ENCODE measurements around the gene AGBL1. TPM values are rescaled to one million over a fixed set of nuclear protein-coding genes. Genes with fewer than 3 reads are reported as not detected.

AGBL1 gene
- total RNA-seq, 1 experiment from 2014 or later = not detected

- TF ChIP-seq, protein P1, sequence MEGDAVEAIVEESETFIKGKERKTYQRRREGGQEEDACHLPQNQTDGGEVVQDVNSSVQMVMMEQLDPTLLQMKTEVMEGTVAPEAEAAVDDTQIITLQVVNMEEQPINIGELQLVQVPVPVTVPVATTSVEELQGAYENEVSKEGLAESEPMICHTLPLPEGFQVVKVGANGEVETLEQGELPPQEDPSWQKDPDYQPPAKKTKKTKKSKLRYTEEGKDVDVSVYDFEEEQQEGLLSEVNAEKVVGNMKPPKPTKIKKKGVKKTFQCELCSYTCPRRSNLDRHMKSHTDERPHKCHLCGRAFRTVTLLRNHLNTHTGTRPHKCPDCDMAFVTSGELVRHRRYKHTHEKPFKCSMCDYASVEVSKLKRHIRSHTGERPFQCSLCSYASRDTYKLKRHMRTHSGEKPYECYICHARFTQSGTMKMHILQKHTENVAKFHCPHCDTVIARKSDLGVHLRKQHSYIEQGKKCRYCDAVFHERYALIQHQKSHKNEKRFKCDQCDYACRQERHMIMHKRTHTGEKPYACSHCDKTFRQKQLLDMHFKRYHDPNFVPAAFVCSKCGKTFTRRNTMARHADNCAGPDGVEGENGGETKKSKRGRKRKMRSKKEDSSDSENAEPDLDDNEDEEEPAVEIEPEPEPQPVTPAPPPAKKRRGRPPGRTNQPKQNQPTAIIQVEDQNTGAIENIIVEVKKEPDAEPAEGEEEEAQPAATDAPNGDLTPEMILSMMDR (conservative IDR thresholded peaks at IDR 0.05) = no peak
- peaks cover 4% of the 10 kb centered on the region; the same call in 1 of the 2 replicates for H3K27me3 Mint-ChIP-seq (ENCODE audit: low read depth)
- H3K9ac ChIP-seq (ENCODE audit: extremely low read depth, insufficient read length, low read length) = no peak overlapping the region
- no peak overlapping the region for H3K18ac ChIP-seq (ENCODE audit: insufficient read length, low read depth, low read length)
- no peak overlapping the region for H3T11ph ChIP-seq (ENCODE audit: low read length)
- no peak overlapping the region for H3K56ac ChIP-seq (ENCODE audit: insufficient read length, low read depth, low read length)
- no peaks in the 10 kb centered on the region for H3K36me3 Mint-ChIP-seq (ENCODE audit: insufficient read depth in 1 of 3, low read depth in 3 of 3)
- H3K27ac Mint-ChIP-seq = no peak overlapping the region
- no peaks in the 10 kb centered on the region for H3K79me1 ChIP-seq (ENCODE audit: insufficient read depth, low read depth, low read length, poor library complexity, severe bottlenecking)
- H2BK20ac ChIP-seq (ENCODE audit: low read depth, low read length, poor library complexity, severe bottlenecking) = no peak overlapping the region
- H3K4me3 Mint-ChIP-seq = no peak overlapping the region
- H3K4me1 Mint-ChIP-seq = peaks cover 65 to 68% of the 10 kb centered on the region in 2 experiments
- H3K4me1 ChIP-seq (ENCODE audit: insufficient read depth, low read length) = no peaks in the 10 kb centered on the region
- H2BK5ac ChIP-seq (ENCODE audit: insufficient read length, low read length) = no peak overlapping the region
- H3K9me3 ChIP-seq (ENCODE audit: control insufficient read depth, low read depth, low read length) = no peaks in the 10 kb centered on the region
- no peak overlapping the region for H2AFZ ChIP-seq (ENCODE audit: low read length)
- no peak overlapping the region for H3K4me2 ChIP-seq (ENCODE audit: insufficient read depth, insufficient read length, low read length)
- no CpG with 5 or more reads among the region's 1 CpG for WGBS (ENCODE audit: extremely low coverage, insufficient read length, low lambda C conversion rate)
- no peaks in the 10 kb centered on the region for H3K27me3 ChIP-seq (ENCODE audit: insufficient read depth, low read length)
- H2BK12ac ChIP-seq (ENCODE audit: insufficient read length, low read depth, low read length) = no peak overlapping the region
- no peak overlapping the region for H4K5ac ChIP-seq (ENCODE audit: insufficient read length, low read depth, low read length)
- H3K14ac ChIP-seq (ENCODE audit: insufficient read depth, low read length) = no peak overlapping the region; the same call in 1 of the 2 replicates
- H2BK120ac ChIP-seq (ENCODE audit: low read depth, low read length, poor library complexity, severe bottlenecking) = no peak overlapping the region
- H3K9me3 Mint-ChIP-seq = no peaks in the 10 kb centered on the region
- no peak overlapping the region for H2BK15ac ChIP-seq (ENCODE audit: low read depth, low read length)
- H3K4ac ChIP-seq (ENCODE audit: low read depth, low read length) = no peak overlapping the region
- no peak for DNase-seq
- no peaks in the 10 kb centered on the region for H4K20me1 ChIP-seq (ENCODE audit: control insufficient read depth, insufficient read depth, insufficient read length)
- no peaks in the 10 kb centered on the region for H3K79me2 ChIP-seq (ENCODE audit: insufficient read depth, low read length)
- H2AK5ac ChIP-seq (ENCODE audit: insufficient read length, low read length) = no peak overlapping the region
- no peaks in the 10 kb centered on the region for H3K23me2 ChIP-seq (ENCODE audit: insufficient read length, low read depth, low read length, poor library complexity, severe bottlenecking)
- no peak overlapping the region for H4K91ac ChIP-seq (ENCODE audit: insufficient read length, low read depth, low read length)
- H3K27ac ChIP-seq (ENCODE audit: insufficient read length, low read depth, low read length) = no peak overlapping the region
- no peak overlapping the region for H3K23ac ChIP-seq (ENCODE audit: insufficient read length, low read depth, low read length)
- H4K8ac ChIP-seq (replicated peaks; ENCODE audit: insufficient read length, low read depth, low read length) = no peak overlapping the region
Observed at GRCh38 chr15:86080302-86080701, 631 bp downstream of the AGBL1 start.

Data from H9 (cell line).